ENCODE data around the gene COL9A3.

- TF ChIP-seq EZH2 (IDR thresholded peaks at IDR 0.05), result no peak
- TF ChIP-seq POLR2AphosphoS5 (IDR thresholded peaks at IDR 0.05; ENCODE audit: borderline replicate concordance, low read depth, low read length), result no peak
Observed at GRCh38 chr20:62805155-62805710, 11.6 kb upstream of the COL9A3 start.
